IPS DF 6.9 (cell line): ENCODE results near the gene EXOC3L4.

Experiments
- DNase-seq: peaks from one replicate; pipeline ENCODE4 v3.0.0-alpha.2; 2013; ENCODE audit warnings: low read depth, low spot score
- H3K27ac ChIP-seq: one replicate; pipeline ENCODE4 v1.5.1; 2013; ENCODE audit warnings: low read length, control low read depth
- H3K27me3 ChIP-seq: 2 replicates; pipeline ENCODE4 v1.6.1; 2013; ENCODE audit warnings: mild to moderate bottlenecking, low read length; ENCODE audit not compliant: control insufficient read depth, insufficient read depth
- H3K36me3 ChIP-seq: 2 replicates; pipeline ENCODE4 v1.6.1; 2013; ENCODE audit warnings: low read length; ENCODE audit not compliant: control insufficient read depth, insufficient read depth
- H3K4me1 ChIP-seq: 2 replicates; pipeline ENCODE4 v1.6.1; 2013; ENCODE audit warnings: low read length; ENCODE audit not compliant: control insufficient read depth, insufficient read depth
- H3K4me3 ChIP-seq: 2 replicates; pipeline ENCODE4 v1.5.1; 2013; ENCODE audit warnings: mild to moderate bottlenecking, low read length
- H3K9me3 ChIP-seq: 2 replicates; pipeline ENCODE4 v1.6.1; 2013; ENCODE audit warnings: low read length, inconsistent platforms; ENCODE audit not compliant: control insufficient read depth, insufficient read depth
- WGBS: extraction: QIAGEN DNeasy Blood & Tissue Kit; methylation state at CpG from one replicate; pipeline ENCODE4 v1.1.7; 2013; ENCODE audit warnings: mixed read lengths, missing lambda C conversion rate; ENCODE audit not compliant: insufficient read length, insufficient coverage; 5-methylcytosine and 5-hydroxymethylcytosine counted together

The EXOC3L4 gene

DNA sequence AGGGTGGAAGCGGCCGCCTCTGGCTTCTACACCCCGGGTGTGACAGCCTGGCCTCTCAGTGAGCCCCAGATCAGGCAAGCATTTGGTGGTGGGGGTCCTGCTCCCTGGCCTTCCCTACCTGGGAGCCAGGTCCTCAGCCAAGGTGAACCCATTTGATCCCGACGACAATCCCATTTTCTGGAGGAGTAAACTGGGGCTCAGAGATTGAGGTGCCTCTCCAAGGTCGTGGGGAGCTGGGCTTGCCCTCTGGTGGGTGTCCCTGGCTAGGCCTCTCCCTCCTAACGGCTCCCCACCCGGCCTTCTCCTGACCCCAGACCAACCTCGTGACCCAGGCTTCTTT is 2.7 kb upstream of the EXOC3L4 start:
- no peaks in the 10 kb centered on the region for H3K27me3 ChIP-seq
- H3K27ac ChIP-seq = no peak overlapping the region
- peaks cover 10% of the 10 kb centered on the region for H3K4me1 ChIP-seq
- no peak for DNase-seq
- no peaks in the 10 kb centered on the region; the same call in 1 of the 2 replicates for H3K36me3 ChIP-seq
- H3K9me3 ChIP-seq = no peaks in the 10 kb centered on the region
- WGBS = no CpG with 5 or more reads among the region's 9 CpGs
- H3K4me3 ChIP-seq = peak overlapping the region; percentile 47; the same call in 1 of the 2 replicates

DNA sequence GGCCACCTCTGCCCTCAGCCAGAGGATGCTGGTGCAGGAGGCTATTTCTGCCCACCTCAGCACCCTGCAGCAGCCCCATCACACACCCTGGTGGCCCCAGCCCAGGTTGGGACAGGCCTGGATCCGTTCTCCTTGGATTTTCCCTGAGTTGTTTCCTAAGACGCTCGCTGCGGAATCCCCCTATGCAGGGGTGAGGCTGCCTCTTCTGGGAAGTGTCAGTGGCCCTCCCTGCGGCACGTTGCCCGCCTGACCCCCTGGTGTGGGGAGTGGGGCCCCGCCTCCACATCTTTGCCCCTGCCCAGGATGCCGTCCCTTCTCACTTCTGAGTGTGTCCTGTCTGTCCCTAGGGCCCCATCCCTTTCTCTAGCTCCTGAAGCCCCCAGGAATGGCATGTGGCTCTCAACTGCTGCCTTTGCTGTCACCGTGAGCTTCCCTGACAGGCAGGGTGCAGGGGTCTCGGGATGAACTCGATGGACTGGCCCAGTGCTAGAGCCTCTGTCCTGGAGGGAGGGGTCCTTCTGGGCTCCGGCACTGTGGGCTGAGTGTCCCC is 594 bp upstream of the EXOC3L4 start:
- no peak for DNase-seq
- Histone ChIP-seq H3K27ac (no peak overlapping the region), H3K36me3 (no peaks in the 10 kb centered on the region; the same call in 1 of the 2 replicates), H3K4me1 (peaks cover 14% of the 10 kb centered on the region), H3K9me3 (no peaks in the 10 kb centered on the region), H3K27me3 (no peaks in the 10 kb centered on the region), H3K4me3 (no peak overlapping the region)
- WGBS = no CpG with 5 or more reads among the region's 13 CpGs

DNA sequence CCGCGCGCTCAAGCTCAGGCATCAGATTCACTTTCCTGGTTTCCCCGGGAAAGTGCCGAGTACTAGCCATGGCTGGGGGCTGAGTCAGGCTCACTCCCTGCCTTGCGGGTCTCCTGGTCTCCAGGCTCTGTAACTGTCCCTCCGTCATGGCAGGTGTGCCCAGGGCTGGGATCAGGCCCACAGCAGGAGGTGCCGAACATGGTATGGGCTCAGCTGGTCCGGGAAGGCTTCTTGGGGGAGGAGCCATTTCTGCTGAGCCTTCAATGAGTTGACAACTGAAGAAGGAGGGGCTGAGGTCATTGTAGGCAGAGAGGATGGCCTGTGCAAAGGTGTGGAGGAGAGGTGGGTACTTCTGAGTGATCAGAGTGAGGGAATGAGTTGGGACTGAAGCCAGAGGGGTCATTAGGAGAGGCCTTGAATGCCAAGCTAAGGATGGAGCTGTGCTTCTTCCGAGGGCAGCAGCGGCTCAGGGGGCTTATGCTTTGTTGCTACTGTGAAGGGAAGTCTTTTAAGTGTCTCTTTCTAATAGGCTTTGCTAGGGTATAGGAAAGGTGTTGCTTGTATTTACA is 769 bp downstream of the EXOC3L4 start:
- Histone ChIP-seq H3K4me1 (peaks cover 19% of the 10 kb centered on the region), H3K27me3 (no peaks in the 10 kb centered on the region), H3K4me3 (no peak overlapping the region), H3K36me3 (no peaks in the 10 kb centered on the region; the same call in 1 of the 2 replicates), H3K27ac (no peak overlapping the region), H3K9me3 (no peaks in the 10 kb centered on the region)
- WGBS = no CpG with 5 or more reads among the region's 11 CpGs
- DNase-seq = no peak

DNA sequence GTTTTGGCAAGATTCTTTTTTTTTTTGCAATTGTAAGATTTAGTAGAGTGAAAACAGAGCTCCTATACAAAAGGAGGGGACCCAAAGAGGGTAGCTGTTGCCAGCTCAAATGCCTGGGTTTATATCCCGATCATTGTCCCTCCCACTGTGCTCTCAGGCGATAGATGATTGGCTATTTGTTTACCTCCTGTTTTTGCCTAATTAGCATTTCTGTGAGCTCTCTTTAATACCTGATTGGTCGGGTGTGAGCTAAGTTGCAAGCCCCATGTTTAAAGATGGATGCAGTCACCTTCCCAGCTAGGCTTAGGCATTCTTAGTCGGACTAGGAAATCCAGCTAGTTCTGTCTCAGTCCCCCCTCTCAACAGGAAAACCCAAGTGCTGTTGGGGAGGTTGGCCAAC is 1.9 kb downstream of the EXOC3L4 start:
- Histone ChIP-seq H3K27ac (no peak overlapping the region), H3K4me1 (peaks cover 15% of the 10 kb centered on the region), H3K4me3 (no peak overlapping the region), H3K36me3 (no peaks in the 10 kb centered on the region), H3K27me3 (no peaks in the 10 kb centered on the region; the same call in 1 of the 2 replicates), H3K9me3 (no peaks in the 10 kb centered on the region)
- no peak for DNase-seq
- WGBS = no CpG with 5 or more reads among the region's 4 CpGs

DNA sequence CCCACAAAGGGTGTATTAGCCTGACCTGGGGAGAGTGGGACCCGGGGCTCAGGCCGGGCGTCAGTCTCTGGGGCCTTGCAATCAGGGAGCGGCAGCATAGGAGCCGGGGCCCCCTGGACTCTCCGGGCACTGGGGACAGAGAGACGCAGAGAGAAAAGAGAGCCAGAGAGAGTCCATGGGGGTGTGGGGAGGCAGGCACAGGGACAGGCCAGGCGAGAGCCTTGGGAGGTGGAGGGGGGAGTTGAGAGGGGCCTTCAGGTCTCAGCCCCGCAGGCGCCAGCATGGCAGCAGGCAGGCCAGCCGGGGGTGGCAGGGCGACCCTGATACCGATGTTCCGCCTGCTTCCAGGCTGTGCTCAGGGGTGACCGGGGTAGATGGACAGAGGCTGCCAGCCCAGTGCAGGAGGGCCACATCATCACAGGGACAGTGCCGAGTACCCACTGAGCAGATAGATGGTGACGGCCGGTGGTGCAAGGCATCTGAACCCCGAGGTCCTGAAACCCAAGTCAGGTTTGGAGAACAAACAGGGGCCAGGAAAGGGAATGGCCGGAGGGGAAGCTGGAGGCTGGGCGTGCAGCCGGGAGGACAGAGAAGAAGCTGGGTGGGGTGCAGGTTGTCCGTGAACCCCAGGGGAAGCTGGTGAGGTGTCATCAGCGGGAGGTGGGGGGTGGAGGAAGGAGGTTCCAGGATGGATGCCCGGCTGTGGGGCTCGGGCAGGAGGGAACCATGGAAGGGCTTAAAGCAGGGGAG is 2.9 kb downstream of the EXOC3L4 start:
- Histone ChIP-seq H3K4me3 (no peak overlapping the region), H3K27ac (no peak overlapping the region), H3K36me3 (no peaks in the 10 kb centered on the region), H3K4me1 (peaks cover 15% of the 10 kb centered on the region), H3K27me3 (peaks cover 2% of the 10 kb centered on the region; the same call in 1 of the 2 replicates), H3K9me3 (no peaks in the 10 kb centered on the region)
- WGBS = no CpG with 5 or more reads among the region's 26 CpGs
- no peak for DNase-seq

DNA sequence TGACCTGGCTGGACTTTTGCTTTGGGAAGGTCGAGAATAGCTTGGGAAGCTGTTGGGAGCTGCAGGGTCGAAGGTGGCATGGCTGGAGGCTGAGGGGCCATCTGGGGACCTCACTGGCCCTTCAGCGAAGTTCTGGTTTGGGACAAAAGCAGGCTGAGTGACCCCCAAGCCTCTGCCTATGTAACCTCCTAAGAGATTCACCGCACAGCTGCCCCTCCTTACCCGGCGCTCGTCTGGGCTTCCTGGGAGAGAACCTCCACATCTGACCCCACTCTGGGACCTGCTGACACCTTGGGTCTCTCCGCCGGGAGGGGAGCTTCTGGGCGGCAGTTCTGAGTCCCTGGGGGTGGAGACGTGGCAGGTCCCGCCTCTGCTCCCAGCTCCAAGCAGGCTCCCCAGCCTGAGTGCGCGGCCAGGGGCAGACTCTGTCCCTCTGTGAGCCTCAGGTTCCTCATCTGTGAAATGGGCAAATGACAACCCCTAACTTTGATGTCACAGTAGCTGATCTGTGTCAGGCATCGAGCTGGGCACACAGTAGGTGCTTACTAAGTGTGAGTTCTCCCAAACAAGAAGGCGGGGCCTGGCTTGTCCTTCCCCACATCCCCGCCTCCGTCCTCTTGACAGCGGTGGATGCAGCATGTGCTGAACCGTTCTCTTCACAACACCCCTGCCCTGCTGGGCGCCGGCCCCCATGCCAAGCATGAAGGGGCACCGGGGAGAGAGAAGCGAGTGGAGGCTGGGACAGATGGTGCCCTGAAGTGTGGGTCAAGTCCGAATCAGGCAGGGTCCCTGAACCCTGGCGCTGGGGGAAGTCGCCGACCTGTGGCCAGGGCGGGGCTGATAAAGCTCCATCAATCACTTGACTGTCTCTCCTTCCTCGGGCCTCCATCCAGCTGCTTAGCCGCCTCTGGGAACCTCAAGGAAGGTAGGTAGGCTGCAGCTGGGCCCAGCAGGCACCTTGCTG is 3.8 kb downstream of the EXOC3L4 start:
- Histone ChIP-seq H3K4me1 (peaks cover 15% of the 10 kb centered on the region), H3K4me3 (no peak overlapping the region), H3K27me3 (peaks cover 9% of the 10 kb centered on the region; the same call in 1 of the 2 replicates), H3K27ac (no peak overlapping the region), H3K9me3 (no peaks in the 10 kb centered on the region), H3K36me3 (no peaks in the 10 kb centered on the region)
- no CpG with 5 or more reads among the region's 31 CpGs for WGBS
- DNase-seq = no peak

DNA sequence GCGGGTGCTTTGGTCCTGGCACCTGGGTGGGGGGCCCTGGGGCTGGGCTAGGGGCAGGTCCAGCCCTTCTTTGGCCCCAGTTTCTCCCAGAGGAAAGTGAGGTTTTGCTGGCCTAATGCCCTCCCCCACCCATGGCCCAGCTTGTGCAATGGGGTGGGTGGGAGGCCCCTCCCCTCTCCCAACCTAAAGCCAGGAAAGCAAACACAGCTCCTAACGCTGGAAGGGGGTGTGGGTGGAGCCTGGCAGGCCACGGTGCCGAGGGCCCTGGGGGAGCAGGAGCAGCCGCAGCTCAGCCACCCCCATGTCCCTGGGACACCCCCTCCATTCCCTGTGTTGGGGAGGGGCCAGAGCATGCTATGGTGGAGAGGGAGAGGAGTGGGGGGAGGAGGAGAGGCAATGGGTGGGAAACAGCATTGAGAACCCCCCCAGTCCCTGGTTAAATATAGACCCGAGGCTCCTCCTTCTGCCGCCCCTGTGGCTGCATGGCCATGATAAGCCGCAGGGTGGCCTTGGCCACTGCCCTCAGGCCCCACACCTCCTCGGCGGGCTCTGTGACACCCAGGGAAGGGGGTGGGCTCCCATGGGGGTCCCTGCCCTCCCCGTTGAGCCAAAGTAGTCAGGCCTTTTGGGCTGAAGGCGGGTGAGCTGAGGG is 4.7 kb downstream of the EXOC3L4 start:
- H3K27ac ChIP-seq = no peak overlapping the region
- no peak for DNase-seq
- H3K9me3 ChIP-seq = no peaks in the 10 kb centered on the region
- no CpG with 5 or more reads among the region's 12 CpGs for WGBS
- no peak overlapping the region for H3K4me3 ChIP-seq
- peaks cover 18% of the 10 kb centered on the region for H3K4me1 ChIP-seq
- H3K36me3 ChIP-seq = no peaks in the 10 kb centered on the region
- H3K27me3 ChIP-seq = peaks cover 17% of the 10 kb centered on the region; the same call in 1 of the 2 replicates

DNA sequence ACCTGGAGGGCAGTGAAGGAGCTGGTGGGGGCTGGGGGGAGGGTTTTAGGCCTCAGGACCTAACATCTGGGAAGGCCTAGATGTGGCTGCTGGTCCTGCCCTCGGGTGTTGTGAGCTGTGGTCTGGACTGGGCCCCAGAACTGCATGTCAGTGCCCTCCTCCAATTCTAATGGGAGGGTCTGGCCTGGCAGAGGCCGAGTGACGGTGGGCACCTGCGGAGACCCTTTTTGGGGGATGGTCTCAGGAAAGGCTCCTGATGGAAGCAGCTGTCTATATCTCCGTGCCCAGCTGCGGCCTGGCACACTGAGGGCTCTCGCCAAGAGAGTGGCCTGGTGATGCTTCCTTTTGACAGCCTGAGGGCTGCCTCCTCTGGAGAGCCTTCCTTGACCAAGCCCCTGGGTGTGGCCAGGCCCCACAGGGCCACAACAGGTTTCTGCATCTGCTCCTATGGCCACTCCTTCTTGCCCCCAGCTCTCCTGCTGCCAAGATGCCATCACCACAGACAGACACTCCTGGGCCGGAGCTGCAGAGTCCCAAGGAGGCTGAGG is 5.3 kb downstream of the EXOC3L4 start:
- DNase-seq = no peak
- no peak overlapping the region for H3K4me3 ChIP-seq
- H3K27ac ChIP-seq = no peak overlapping the region
- WGBS = no CpG with 5 or more reads among the region's 8 CpGs
- peaks cover 23% of the 10 kb centered on the region; the same call in 1 of the 2 replicates for H3K27me3 ChIP-seq
- H3K36me3 ChIP-seq = no peaks in the 10 kb centered on the region
- H3K4me1 ChIP-seq = peaks cover 20% of the 10 kb centered on the region
- no peaks in the 10 kb centered on the region for H3K9me3 ChIP-seq

DNA sequence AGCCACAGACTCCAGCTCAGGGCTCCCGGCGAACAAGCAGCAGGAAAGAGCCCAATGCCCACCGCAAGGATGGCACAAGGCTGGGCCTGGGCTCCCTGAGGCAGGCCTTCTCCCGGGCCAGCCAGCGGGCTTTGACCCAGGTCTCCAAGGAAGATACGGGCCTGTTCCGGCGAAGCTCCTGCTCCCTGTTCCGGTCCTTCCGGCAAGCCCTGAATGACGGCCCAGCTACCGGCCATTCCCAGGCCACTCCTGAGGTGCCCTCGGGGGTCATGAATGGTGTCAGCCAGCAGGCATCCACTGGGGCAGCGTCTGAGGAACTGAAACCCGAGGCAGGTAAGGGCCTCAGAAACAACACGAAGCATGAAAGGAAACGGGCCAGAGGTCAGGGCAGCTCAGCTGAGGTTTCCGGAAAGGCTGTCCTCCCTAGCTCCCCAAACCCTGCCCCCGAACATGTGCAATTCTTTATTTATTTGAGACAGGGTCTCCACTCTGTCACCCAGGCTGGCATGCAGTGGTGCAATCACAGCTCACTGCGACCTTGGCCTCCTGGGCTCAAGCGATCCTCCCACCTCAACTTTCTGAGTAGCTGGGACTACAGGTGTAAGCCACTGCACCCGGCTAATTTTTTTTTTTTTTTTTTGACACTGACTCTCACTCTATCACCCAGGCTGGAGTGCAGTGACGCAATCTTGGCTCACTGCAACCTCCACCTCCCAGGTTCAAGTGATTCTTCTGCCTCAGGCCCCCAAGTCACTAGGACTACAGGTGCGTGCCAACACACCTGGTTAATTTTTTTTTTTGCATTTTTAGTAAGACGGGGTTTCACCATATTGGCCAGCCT is 6.0 kb downstream of the EXOC3L4 start:
- DNase-seq = no peak
- no CpG with 5 or more reads among the region's 25 CpGs for WGBS
- no peaks in the 10 kb centered on the region for H3K9me3 ChIP-seq
- H3K4me1 ChIP-seq = peaks cover 22% of the 10 kb centered on the region
- H3K27me3 ChIP-seq = peaks cover 23% of the 10 kb centered on the region; the same call in 1 of the 2 replicates
- no peaks in the 10 kb centered on the region for H3K36me3 ChIP-seq
- H3K4me3 ChIP-seq = no peak overlapping the region
- no peak overlapping the region for H3K27ac ChIP-seq
